IMR-90 (cell line): ENCODE measurements around the gene ETNK1. TPM values are rescaled to one million over a fixed set of nuclear protein-coding genes. Genes with fewer than 3 reads are reported as not detected.

Experiments
- ATAC-seq: fragments of 200-7000 bp; cut with Tn5 transposase; 2 replicates; pipeline ENCODE4 v1.9.1; 2020; ENCODE audit warnings: low read depth, mild to moderate bottlenecking, moderate library complexity
- BruUV-seq: library from RNA; stranded (reverse); fragments of 400-500 nt; replicated peaks from 2 replicates; lab custom pipeline; 2021; lab: Mats Ljungman, UMichigan
- CTCF ChIA-PET: fragments of 300-600 bp; formaldehyde crosslinking; extraction: SDS; loops from one replicate; lab custom pipeline; 2021; ENCODE audit warnings: antibody characterized with exemption; lab: Yijun Ruan, JAX
- POLR2A ChIA-PET: fragments of 300-600 bp; sonication (Branson Sonifier 250); formaldehyde crosslinking; loops from one replicate; lab custom pipeline; 2022; ENCODE audit warnings: antibody characterized with exemption; ENCODE audit not compliant: unreplicated experiment; lab: Charles Lee
- DNase-seq: peaks from one replicate; pipeline ENCODE4 v3.0.0; 2013
- H2AFZ ChIP-seq: replicated peaks from 2 replicates; pipeline ENCODE3; 2013; ENCODE audit warnings: low read length, mild to moderate bottlenecking; ENCODE audit not compliant: poor library complexity
- H2AK5ac ChIP-seq: 2 replicates; pipeline ENCODE4 v1.6.1; 2013; ENCODE audit warnings: low read depth, low read length, inconsistent platforms
- H2AK9ac ChIP-seq: replicated peaks from 2 replicates; pipeline ENCODE3; 2013; ENCODE audit warnings: mild to moderate bottlenecking, low read depth, low read length, moderate library complexity; ENCODE audit not compliant: poor library complexity
- H2BK120ac ChIP-seq: 2 replicates; pipeline ENCODE4 v1.6.1; 2013; ENCODE audit warnings: low read depth, low read length, inconsistent platforms
- H2BK15ac ChIP-seq: 3 replicates; pipeline ENCODE4 v1.6.1; 2013; ENCODE audit warnings: low read depth, low read length, inconsistent platforms
- H2BK20ac ChIP-seq: 2 replicates; pipeline ENCODE4 v1.6.1; 2013; ENCODE audit warnings: low read depth, mild to moderate bottlenecking, inconsistent platforms, low read length, moderate library complexity
- H2BK5ac ChIP-seq: 2 replicates; pipeline ENCODE4 v1.6.1; 2013; ENCODE audit warnings: mild to moderate bottlenecking, low read depth, low read length, inconsistent platforms; ENCODE audit not compliant: poor library complexity, severe bottlenecking
- H3K14ac ChIP-seq: replicated peaks from 2 replicates; pipeline ENCODE4 v1.6.1; 2013; ENCODE audit warnings: low read depth, low read length, inconsistent platforms
- H3K18ac ChIP-seq: 2 replicates; pipeline ENCODE4 v1.6.1; 2013; ENCODE audit warnings: low read depth, low read length, control low read depth
- H3K23ac ChIP-seq: 2 replicates; pipeline ENCODE4 v1.6.1; 2013; ENCODE audit warnings: low read depth, low read length, inconsistent platforms
- H3K27ac ChIP-seq: 2 replicates; pipeline ENCODE4 v1.5.1; 2013; ENCODE audit warnings: mild to moderate bottlenecking, control low read depth, low read length; ENCODE audit not compliant: insufficient read depth
- H3K27me3 ChIP-seq: 2 replicates; pipeline ENCODE4 v1.6.1; 2013; ENCODE audit warnings: low read length; ENCODE audit not compliant: control insufficient read depth, insufficient read depth
- H3K36me3 ChIP-seq: 2 replicates; pipeline ENCODE4 v1.6.1; 2013; ENCODE audit warnings: low read length, mixed read lengths; ENCODE audit not compliant: control insufficient read depth, insufficient read depth
- H3K4ac ChIP-seq: 2 replicates; pipeline ENCODE4 v1.6.1; 2013; ENCODE audit warnings: low read depth, low read length, inconsistent platforms
- H3K4me1 ChIP-seq: 2 replicates; pipeline ENCODE4 v1.6.1; 2013; ENCODE audit warnings: low read length, mixed read lengths; ENCODE audit not compliant: control insufficient read depth, insufficient read depth
- H3K4me2 ChIP-seq: 2 replicates; pipeline ENCODE4 v1.6.1; 2013; ENCODE audit warnings: low read depth, mild to moderate bottlenecking, control low read depth, low read length, moderate library complexity
- H3K4me3 ChIP-seq: 2 replicates; pipeline ENCODE4 v1.5.1; 2013; ENCODE audit warnings: low read depth, mild to moderate bottlenecking, control low read depth, low read length, moderate library complexity; ENCODE audit not compliant: insufficient read depth
- H3K56ac ChIP-seq: 2 replicates; pipeline ENCODE4 v1.6.1; 2013; ENCODE audit warnings: low read length, inconsistent platforms; ENCODE audit not compliant: insufficient read depth; ENCODE audit errors: extremely low read depth
- H3K79me1 ChIP-seq, 2 experiments: 2 replicates each; pipeline ENCODE4 v1.6.1; 2013; ENCODE audit warnings: low read length in 2 of 2, inconsistent platforms in 1 of 2, low read depth in 1 of 2
- H3K9ac ChIP-seq: 2 replicates; pipeline ENCODE4 v1.6.1; 2013; ENCODE audit warnings: low read depth, low read length, control low read depth
- H3K9me1 ChIP-seq: 2 replicates; pipeline ENCODE4 v1.6.1; 2013; ENCODE audit warnings: low read length, inconsistent platforms; ENCODE audit not compliant: insufficient read depth
- H3K9me3 ChIP-seq: 2 replicates; pipeline ENCODE4 v1.6.1; 2013; ENCODE audit warnings: low read length; ENCODE audit not compliant: control insufficient read depth, insufficient read depth
- H4K20me1 ChIP-seq: 2 replicates; pipeline ENCODE4 v1.6.1; 2013; ENCODE audit warnings: low read length, inconsistent platforms; ENCODE audit not compliant: insufficient read depth
- H4K5ac ChIP-seq: 2 replicates; pipeline ENCODE4 v1.6.1; 2013; ENCODE audit warnings: mild to moderate bottlenecking, low read depth, low read length, control low read depth
- H4K8ac ChIP-seq, 2 experiments: 2 replicates each; pipeline ENCODE4 v1.6.1; 2013; ENCODE audit warnings: low read depth in 2 of 2, low read length in 2 of 2, control low read depth in 1 of 2, inconsistent platforms in 1 of 2
- H4K91ac ChIP-seq: 2 replicates; pipeline ENCODE4 v1.6.1; 2013; ENCODE audit warnings: low read depth, low read length, inconsistent platforms; ENCODE audit not compliant: insufficient read depth
- CEBPB ChIP-seq: IDR thresholded peaks from 2 replicates; pipeline ENCODE4 v1.6.1; 2012; ENCODE audit warnings: low read depth, low read length, improper control_type of control experiment
- CHD1 ChIP-seq: IDR thresholded peaks from 2 replicates; pipeline ENCODE4 v1.6.1; 2012; ENCODE audit warnings: low read depth, low read length, improper control_type of control experiment
- FOS ChIP-seq: fragments of 150-350 bp; IDR thresholded peaks from 2 replicates; pipeline ENCODE4 v1.6.1; 2016; ENCODE audit warnings: low read depth, low read length
- MAFK ChIP-seq: IDR thresholded peaks from 2 replicates; pipeline ENCODE4 v1.6.1; 2012; ENCODE audit warnings: low read depth, low read length, improper control_type of control experiment
- MXI1 ChIP-seq: IDR thresholded peaks from 2 replicates; pipeline ENCODE4 v1.6.1; 2012; ENCODE audit warnings: low read depth, mild to moderate bottlenecking, low read length, moderate library complexity, borderline replicate concordance
- NFE2L2 ChIP-seq: fragments of 150-350 bp; IDR thresholded peaks from 2 replicates; pipeline ENCODE4 v1.6.1; 2016; ENCODE audit warnings: low read depth, mild to moderate bottlenecking, low read length
- POLR2A ChIP-seq: IDR thresholded peaks from 2 replicates; pipeline ENCODE4 v1.6.1; 2012; ENCODE audit warnings: mild to moderate bottlenecking, low read depth, low read length
- RFX5 ChIP-seq: IDR thresholded peaks from 2 replicates; pipeline ENCODE4 v1.8.0; 2012; ENCODE audit warnings: low read depth, mild to moderate bottlenecking, low read length, moderate library complexity
- SMC3 ChIP-seq: fragments of 150-350 bp; IDR thresholded peaks from 2 replicates; pipeline ENCODE4 v1.6.1; 2016; ENCODE audit warnings: low read depth, mild to moderate bottlenecking, antibody characterized with exemption, low read length, moderate library complexity
- WGBS, 2 experiments: methylation state at CpG; one replicate each; pipeline versions ENCODE4 v1.1.5 to v1.1.7; 2013; ENCODE audit warnings: missing lambda C conversion rate in 2 of 2; ENCODE audit not compliant: insufficient read length in 1 of 2; ENCODE audit errors: extremely low coverage in 2 of 2; 5-methylcytosine and 5-hydroxymethylcytosine counted together
- dilution Hi-C: fragments of 300-500 bp; cut with HindIII; formaldehyde crosslinking; loops from one replicate; pipeline ENCODE4 v1.14.3; 2018; ENCODE audit warnings: low sequenced_read_pairs; ENCODE audit not compliant: unreplicated experiment
- in situ Hi-C: fragments of 300-500 bp; cut with MboI; formaldehyde crosslinking; loops from 3 replicates; pipeline ENCODE4 v1.14.3; 2019; ENCODE audit warnings: low sequenced_read_pairs, inconsistent platforms, mixed read lengths
- intact Hi-C: fragments of 100-400 bp; cut with micrococcal nuclease; formaldehyde crosslinking; loops from 2 replicates; pipeline ENCODE4 v1.10.0; 2022
- polyA plus RNA-seq, 3 experiments: library from polyadenylated mRNA; depleted of rRNA; stranded (reverse); fragments of >200 nt; gene quantifications; 2 replicates each; pipeline ENCODE4 v1.2.3, GENCODE V29; 2012; ENCODE audit warnings: low replicate concordance in 1 of 3
- total RNA-seq: library from RNA; depleted of rRNA; stranded (reverse); fragments of >200 nt; gene quantifications from 2 replicates; pipeline ENCODE4 v1.2.3, GENCODE V29; 2012
- TF ChIP-seq, protein P1 (sequence below): conservative IDR thresholded peaks from 2 replicates; pipeline ENCODE4 v1.5.1; 2012; ENCODE audit warnings: mild to moderate bottlenecking, low read depth, low read length, improper control_type of control experiment

The ETNK1 gene
- total and polyA plus RNA-seq, 2 of the 4 experiments (the other 2 are of a cell fraction), result 12.8 to 33.3 TPM

DNA sequence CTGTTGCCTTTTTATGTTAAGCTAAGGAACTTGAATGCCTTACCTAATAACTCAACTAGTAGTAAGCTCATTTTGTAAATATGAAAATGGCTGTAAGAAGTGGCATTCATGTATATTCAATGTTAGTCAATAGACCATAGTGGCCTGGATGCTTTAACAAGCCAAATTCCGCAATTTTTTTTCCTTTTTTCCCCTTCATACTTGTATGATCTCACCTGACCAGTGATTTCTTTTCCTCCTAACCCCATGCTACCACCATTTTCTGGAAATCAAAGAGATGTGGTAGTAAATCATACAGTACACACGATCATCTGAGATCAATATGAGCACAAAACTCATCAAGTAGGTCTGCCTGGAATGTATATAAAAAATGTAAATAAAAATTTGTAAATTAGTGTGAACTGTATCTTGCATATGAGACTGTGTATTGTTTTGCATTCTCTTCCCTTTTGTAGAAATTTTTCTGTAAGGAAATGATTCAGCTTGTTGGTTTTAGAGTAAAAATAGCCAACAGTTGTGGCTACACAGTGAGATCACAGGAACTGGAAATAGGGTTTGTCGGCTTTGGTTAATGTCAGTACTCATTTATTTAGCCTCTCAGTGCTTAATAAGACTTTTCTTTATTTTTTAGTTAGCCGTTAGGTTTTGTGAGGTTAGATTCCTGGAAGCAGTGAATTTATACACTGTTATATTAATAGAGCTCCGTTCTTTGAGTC is 62.5 kb downstream of the ETNK1 start:
- Histone ChIP-seq H4K8ac (no peak overlapping the region), H3K4me1 (no peaks in the 10 kb centered on the region), H3K23ac (peak overlapping the region; percentile 21; the same call in 1 of the 2 replicates), H3K56ac (no peak overlapping the region), H3K4me2 (peak overlapping the region; percentile 61; the same call in 1 of the 2 replicates), H2BK120ac (no peak overlapping the region; the same call in 1 of the 2 replicates), H3K36me3 (peaks cover 3% of the 10 kb centered on the region; the same call in 1 of the 2 replicates), H3K4ac (peak overlapping the region; percentile 52; the same call in 1 of the 2 replicates), H3K27me3 (no peaks in the 10 kb centered on the region), H2BK5ac (peak overlapping the region; percentile 82), H3K9me3 (no peaks in the 10 kb centered on the region; the same call in 1 of the 2 replicates), H3K27ac (no peak overlapping the region), H4K20me1 (no peaks in the 10 kb centered on the region), H4K5ac (no peak overlapping the region; the same call in 1 of the 2 replicates), H2AK9ac (no peak overlapping the region), H3K79me1 (no peaks in the 10 kb centered on the region; a peak in 1 of 4 replicates), H3K14ac (no peak overlapping the region), H2AFZ (no peak overlapping the region), H3K18ac (peak overlapping the region; percentile 45; the same call in 1 of the 2 replicates), H3K4me3 (no peak overlapping the region), H2BK20ac (peak overlapping the region; percentile 62; the same call in 1 of the 2 replicates), H3K9ac (no peak overlapping the region), H2AK5ac (no peak overlapping the region), H4K91ac (no peak overlapping the region), H2BK15ac (no peak overlapping the region; the same call in 2 of the 3 replicates), H3K9me1 (no peaks in the 10 kb centered on the region)
- no TSS peak for BruUV-seq
- intact Hi-C loops (loop anchor here (10.0 kb wide), 2 partner anchors 167 to 367 kb away; no protein-coding TSS in a partner anchor), in situ Hi-C loops (no loop called here), dilution Hi-C loops (no loop called here)
- WGBS, 2 experiments, result no CpG with 5 or more reads among the region's 5 CpGs
- TF ChIP-seq MXI1, result no peak
- TF ChIP-seq RFX5, result no peak
- TF ChIP-seq SMC3, result no peak
- TF ChIP-seq FOS, result no peak
- TF ChIP-seq, protein P1, sequence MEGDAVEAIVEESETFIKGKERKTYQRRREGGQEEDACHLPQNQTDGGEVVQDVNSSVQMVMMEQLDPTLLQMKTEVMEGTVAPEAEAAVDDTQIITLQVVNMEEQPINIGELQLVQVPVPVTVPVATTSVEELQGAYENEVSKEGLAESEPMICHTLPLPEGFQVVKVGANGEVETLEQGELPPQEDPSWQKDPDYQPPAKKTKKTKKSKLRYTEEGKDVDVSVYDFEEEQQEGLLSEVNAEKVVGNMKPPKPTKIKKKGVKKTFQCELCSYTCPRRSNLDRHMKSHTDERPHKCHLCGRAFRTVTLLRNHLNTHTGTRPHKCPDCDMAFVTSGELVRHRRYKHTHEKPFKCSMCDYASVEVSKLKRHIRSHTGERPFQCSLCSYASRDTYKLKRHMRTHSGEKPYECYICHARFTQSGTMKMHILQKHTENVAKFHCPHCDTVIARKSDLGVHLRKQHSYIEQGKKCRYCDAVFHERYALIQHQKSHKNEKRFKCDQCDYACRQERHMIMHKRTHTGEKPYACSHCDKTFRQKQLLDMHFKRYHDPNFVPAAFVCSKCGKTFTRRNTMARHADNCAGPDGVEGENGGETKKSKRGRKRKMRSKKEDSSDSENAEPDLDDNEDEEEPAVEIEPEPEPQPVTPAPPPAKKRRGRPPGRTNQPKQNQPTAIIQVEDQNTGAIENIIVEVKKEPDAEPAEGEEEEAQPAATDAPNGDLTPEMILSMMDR, result no peak
- no peak for TF ChIP-seq MAFK
- TF ChIP-seq CEBPB, result no peak
- no peak for TF ChIP-seq POLR2A
- no peak for TF ChIP-seq CHD1
- TF ChIP-seq NFE2L2, result no peak
- ATAC-seq (peak; percentile 79), DNase-seq (peak; percentile 77)
- CTCF ChIA-PET, result no interaction called here
- POLR2A ChIA-PET, result interaction anchor here (0.6 kb wide), 1 partner anchor 160 kb away, joined by 3 read pairs; no protein-coding TSS in a partner anchor
